Measurements from ENCODE around the gene IL20.

- TF ChIP-seq POLR2A (IDR thresholded peaks at IDR 0.05; ENCODE audit: low read depth, low read length) (0 out of 2 replicates have a peak, but pooled peaks have one; percentile 24), TAF1 (IDR thresholded peaks at IDR 0.05; ENCODE audit: borderline replicate concordance, low read depth, low read length) (no peak)
These were observed 34.7 kb downstream of the IL20 start for GRCh38 chr1:206900149-206900548.
